ENCODE results near the gene NAB2.
"Not testable (repeated sequence)": the region's sequence is repeated elsewhere in the genome, so short reads cannot be mapped to it uniquely, and the experiment has no call there.

The NAB2 gene

DNA sequence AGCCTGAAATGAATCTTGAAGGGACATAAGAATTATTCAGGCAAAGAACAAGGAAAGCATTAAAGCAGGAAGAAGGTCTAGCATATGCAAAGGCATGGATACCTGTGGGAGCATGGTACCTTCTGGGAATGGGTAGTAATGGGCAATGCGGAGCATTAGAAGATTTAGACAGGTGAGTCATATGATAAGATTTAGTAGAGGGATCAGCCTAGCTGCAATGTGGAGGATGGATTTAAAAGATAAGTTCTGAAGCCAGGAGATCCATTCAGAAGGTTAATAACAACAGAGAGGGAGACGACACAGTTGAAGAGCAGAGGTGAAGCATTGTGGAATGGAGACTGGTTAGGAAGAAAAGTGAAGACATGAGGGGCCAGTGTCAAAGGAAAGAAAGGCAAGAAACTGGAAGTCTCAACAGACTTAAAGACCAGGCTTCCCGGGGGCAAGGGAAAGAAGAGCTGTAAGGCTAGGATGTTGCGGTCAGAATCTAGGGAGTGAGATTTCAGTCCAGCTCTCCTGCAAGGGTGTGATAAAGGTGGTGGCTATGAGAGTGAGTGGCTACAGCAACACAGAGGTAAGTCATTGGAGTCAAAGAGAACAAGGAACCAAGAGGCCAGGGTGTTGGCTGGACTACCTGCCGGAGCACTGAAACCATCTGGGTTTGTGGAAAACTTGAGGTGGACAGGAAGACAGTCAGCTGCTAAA is 27.8 kb downstream of the NAB2 start:
- TF ChIP-seq, protein P1, sequence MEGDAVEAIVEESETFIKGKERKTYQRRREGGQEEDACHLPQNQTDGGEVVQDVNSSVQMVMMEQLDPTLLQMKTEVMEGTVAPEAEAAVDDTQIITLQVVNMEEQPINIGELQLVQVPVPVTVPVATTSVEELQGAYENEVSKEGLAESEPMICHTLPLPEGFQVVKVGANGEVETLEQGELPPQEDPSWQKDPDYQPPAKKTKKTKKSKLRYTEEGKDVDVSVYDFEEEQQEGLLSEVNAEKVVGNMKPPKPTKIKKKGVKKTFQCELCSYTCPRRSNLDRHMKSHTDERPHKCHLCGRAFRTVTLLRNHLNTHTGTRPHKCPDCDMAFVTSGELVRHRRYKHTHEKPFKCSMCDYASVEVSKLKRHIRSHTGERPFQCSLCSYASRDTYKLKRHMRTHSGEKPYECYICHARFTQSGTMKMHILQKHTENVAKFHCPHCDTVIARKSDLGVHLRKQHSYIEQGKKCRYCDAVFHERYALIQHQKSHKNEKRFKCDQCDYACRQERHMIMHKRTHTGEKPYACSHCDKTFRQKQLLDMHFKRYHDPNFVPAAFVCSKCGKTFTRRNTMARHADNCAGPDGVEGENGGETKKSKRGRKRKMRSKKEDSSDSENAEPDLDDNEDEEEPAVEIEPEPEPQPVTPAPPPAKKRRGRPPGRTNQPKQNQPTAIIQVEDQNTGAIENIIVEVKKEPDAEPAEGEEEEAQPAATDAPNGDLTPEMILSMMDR (IDR thresholded peaks at IDR 0.05; ENCODE audit: control extremely low read depth, extremely low read depth, low read depth, missing control alignments): no peak
- POLR2A ChIA-PET: interaction anchor here (0.7 kb wide), 1 partner anchor 38 kb away, joined by 4 read pairs; no protein-coding TSS in a partner anchor
- DNase-seq (ENCODE audit: extremely low spot score): no peak
- CTCF ChIA-PET: interaction anchor here (1.3 to 2.7 kb wide), 6 partner anchors 7 to 111 kb away, joined by 4 to 16 read pairs (median 8); no protein-coding TSS in a partner anchor

DNA sequence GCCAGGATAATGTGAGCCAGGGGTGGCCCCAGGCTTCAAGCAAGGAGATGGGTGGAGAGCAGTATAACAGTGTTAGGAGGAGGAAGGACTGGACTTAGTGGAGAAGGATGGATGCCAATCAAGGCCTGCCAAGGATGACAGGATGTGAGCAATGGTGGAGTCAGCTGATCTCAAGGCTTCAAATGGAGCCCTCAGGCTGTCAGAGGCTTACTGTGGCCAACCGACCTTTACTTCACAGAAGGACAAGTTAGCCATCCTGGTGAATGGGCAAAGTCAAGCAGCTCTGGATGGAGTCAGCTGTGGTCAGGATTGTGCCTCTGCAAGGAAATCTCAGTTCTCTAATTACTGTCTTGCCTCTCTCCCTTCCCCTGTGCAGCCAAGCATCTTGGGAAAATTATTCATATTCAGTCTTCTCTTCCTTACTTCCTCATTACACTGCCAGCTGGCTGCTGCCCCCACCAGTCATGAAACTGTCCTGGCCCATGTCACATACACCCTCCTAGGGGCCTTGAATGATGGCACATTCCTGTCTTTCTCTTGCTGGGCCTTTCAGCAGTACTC is 29.9 kb downstream of the NAB2 start:
- CTCF ChIA-PET: interaction anchor here (1.0 to 2.7 kb wide), 5 partner anchors 8 to 352 kb away, joined by 3 to 10 read pairs (median 5); no protein-coding TSS in a partner anchor
- POLR2A ChIA-PET: interaction anchor here (0.6 kb wide), 1 partner anchor 12 kb away, joined by 4 read pairs; no protein-coding TSS in a partner anchor
- TF ChIP-seq, protein P1 (IDR thresholded peaks at IDR 0.05; ENCODE audit: control extremely low read depth, extremely low read depth, low read depth, missing control alignments): no peak
- no peak for DNase-seq (ENCODE audit: extremely low spot score)

DNA sequence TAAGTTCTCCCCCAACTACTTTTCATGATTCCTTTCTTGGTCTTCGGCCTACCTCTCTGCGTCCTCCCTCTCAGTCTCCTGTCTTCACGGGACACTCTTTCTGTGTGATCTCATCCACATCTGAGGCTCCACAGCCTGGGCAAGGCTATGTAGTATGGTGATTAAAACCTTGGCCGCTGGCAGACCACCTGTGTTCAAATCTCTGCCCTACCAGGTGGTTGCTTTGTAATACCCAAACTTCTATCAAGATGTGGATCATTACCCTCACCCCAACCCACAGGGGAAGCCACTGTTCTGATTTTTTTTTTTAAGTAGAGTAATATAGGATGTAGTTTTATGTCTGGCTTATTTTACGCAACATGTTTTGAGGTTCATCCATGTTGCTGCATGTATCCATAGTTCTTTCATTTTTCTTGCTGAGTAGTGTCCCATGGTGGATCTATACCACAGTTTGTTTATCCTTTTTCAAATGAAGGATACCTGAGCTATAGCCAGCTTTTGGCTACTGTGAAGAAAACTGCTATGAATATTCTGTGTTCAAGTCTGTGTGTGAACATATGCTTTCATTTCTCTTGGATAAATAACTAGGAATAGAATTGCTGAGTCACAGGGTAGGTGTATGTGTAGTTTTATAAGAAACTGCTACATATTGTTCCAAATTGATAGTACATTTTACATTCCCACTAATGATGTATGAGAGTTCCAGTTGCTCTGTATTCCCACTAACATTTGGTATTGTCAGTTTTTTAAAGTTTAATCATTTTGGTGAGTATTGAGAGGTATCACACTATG is 30.6 kb downstream of the NAB2 start:
- POLR2A ChIA-PET: interaction anchor here (1.0 kb wide), 1 partner anchor 8 kb away, joined by 3 read pairs; the partner anchor contains the start of gene STAT6
- CTCF ChIA-PET: interaction anchor here (0.9 to 14.5 kb wide), 7 partner anchors 9 to 588 kb away, joined by 3 to 159 read pairs (median 8); partner anchors contain the start of genes LRP1 and STAT6
- no peak for DNase-seq (ENCODE audit: extremely low spot score)
- TF ChIP-seq, protein P1 (IDR thresholded peaks at IDR 0.05; ENCODE audit: control extremely low read depth, extremely low read depth, low read depth, missing control alignments): no peak

DNA sequence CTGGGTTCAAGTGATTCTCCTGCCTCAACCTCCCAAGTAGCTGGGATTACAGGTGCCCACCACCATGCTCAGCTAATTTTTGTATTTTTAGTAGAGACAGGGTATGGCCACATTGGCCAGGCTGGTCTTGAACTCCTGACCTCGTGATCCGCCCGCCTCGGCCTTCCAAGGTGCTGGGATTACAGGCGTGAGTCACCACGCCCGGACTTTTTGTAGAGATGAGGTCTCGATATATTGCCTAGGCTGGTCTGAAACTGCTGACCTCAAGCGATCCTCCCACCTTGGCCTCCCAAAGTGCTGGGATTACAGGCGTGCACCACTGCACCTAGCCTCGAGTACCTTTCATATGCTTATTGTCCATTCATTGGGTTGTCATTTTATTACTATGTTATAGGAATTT is 31.8 kb downstream of the NAB2 start:
- CTCF ChIA-PET: interaction anchor here (1.0 to 14.5 kb wide), 6 partner anchors 10 to 589 kb away, joined by 3 to 159 read pairs (median 5); partner anchors contain the start of gene STAT6
- POLR2A ChIA-PET; DNase-seq (ENCODE audit: extremely low spot score): not testable (repeated sequence)

DNA sequence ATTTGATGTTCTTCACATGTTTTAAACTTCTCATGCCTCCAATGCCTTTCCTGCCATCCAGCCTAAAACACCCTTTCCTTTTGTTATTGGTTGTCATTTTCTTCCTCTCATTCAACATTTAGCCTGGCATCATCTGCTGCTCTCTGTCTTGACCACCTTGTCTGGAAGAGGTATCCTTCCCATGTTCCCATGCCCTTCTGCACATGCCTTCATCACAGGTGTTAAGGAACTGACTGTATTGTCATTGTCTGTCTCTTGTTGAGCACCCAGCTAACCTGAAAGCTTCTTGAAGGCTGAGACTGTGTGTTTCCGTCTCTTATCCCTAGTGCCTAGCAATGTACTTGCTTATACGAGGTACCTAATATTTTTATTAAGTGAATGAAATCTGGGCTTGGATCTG is 34.9 kb downstream of the NAB2 start:
- CTCF ChIA-PET: interaction anchor here (0.7 to 14.5 kb wide), 34 partner anchors 8 to 122 kb away, joined by 3 to 159 read pairs (median 5); partner anchors contain the start of genes NEMP1 and STAT6
- TF ChIP-seq, protein P1 (IDR thresholded peaks at IDR 0.05; ENCODE audit: control extremely low read depth, extremely low read depth, low read depth, missing control alignments): no peak
- DNase-seq (ENCODE audit: extremely low spot score): no peak
- POLR2A ChIA-PET: interaction anchor here (1.0 kb wide), 1 partner anchor 11 kb away, joined by 3 read pairs; no protein-coding TSS in a partner anchor

DNA sequence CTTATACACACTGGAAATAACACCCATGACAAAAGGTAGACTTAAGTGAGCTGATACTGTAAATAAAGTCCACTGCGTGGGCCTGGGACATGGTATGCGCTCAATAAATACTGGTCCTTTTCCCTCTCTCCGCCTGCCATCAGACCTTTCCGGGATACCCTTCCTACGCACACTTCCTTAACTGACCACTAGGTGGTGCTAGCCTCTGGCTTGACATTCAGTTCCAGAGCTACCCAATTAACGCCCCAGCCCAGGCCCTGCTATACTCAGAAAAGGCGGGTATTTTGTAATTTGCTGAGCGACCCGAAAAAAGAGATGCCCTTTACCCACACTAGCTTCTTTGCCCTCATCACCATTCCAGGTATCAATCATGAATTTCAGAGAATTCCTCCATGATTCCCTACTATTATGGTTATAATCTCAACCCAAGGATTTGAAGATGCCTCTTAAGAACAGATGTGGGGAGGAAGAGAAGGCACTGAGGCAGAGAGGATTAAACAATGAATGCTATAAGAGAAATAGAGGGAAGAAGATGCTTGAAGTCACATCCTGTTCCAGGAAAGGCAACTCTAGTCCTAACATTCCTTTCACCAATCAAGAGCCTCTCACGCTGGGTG is 35.5 kb downstream of the NAB2 start:
- DNase-seq (ENCODE audit: extremely low spot score): peak; percentile 70
- TF ChIP-seq, protein P1 (IDR thresholded peaks at IDR 0.05; ENCODE audit: control extremely low read depth, extremely low read depth, low read depth, missing control alignments): peak; percentile 74
- CTCF ChIA-PET: interaction anchor here (0.6 to 14.5 kb wide), 35 partner anchors 9 to 121 kb away, joined by 3 to 159 read pairs (median 5); partner anchors contain the start of genes NEMP1 and STAT6
- POLR2A ChIA-PET: interaction anchor here (1.0 kb wide), 1 partner anchor 12 kb away, joined by 3 read pairs; no protein-coding TSS in a partner anchor

Measured in GM10248 (cell line).